ENCODE results near the gene TOR3A.

TOR3A gene

GRCh38 chr1:179082999-179083335 is 1.1 kb downstream of the TOR3A start:
- Histone ChIP-seq H3K9me3 (ENCODE audit: low read length) (no peaks in the 10 kb centered on the region), H3K27me3 (ENCODE audit: insufficient read depth, low read length) (no peaks in the 10 kb centered on the region), H3K4me3 (ENCODE audit: low read length) (peak overlapping the region; percentile 69), H2AFZ (ENCODE audit: low read depth, low read length) (peak overlapping the region; percentile 86), H3K36me3 (ENCODE audit: insufficient read depth, low read length) (peaks cover 11% of the 10 kb centered on the region), H3K4me1 (ENCODE audit: insufficient read depth, low read length) (peaks cover 13% of the 10 kb centered on the region)

- peaks cover 14% of the 10 kb centered on the region for H3K36me3 ChIP-seq (ENCODE audit: insufficient read depth, low read length)
- peaks cover 13% of the 10 kb centered on the region for H3K4me1 ChIP-seq (ENCODE audit: insufficient read depth, low read length)
- H3K9me3 ChIP-seq (ENCODE audit: low read length): no peaks in the 10 kb centered on the region
- no peaks in the 10 kb centered on the region for H3K27me3 ChIP-seq (ENCODE audit: insufficient read depth, low read length)
- no peak overlapping the region for H2AFZ ChIP-seq (ENCODE audit: low read depth, low read length)
- no peak overlapping the region for H3K4me3 ChIP-seq (ENCODE audit: low read length)
Measured at GRCh38 chr1:179083533-179083932, 1.7 kb downstream of the TOR3A start.

GRCh38 chr1:179087665-179088064 is 5.8 kb downstream of the TOR3A start:
- Histone ChIP-seq H2AFZ (ENCODE audit: low read depth, low read length) (no peak overlapping the region), H3K4me1 (ENCODE audit: insufficient read depth, low read length) (peaks cover 5% of the 10 kb centered on the region), H3K36me3 (ENCODE audit: insufficient read depth, low read length) (peaks cover 36% of the 10 kb centered on the region), H3K27me3 (ENCODE audit: insufficient read depth, low read length) (no peaks in the 10 kb centered on the region), H3K9me3 (ENCODE audit: low read length) (no peaks in the 10 kb centered on the region), H3K4me3 (ENCODE audit: low read length) (no peak overlapping the region)

GRCh38 chr1:179089827-179090482 is 8.1 kb downstream of the TOR3A start:
- Histone ChIP-seq H3K4me3 (ENCODE audit: low read length) (no peak overlapping the region), H3K27me3 (ENCODE audit: insufficient read depth, low read length) (no peaks in the 10 kb centered on the region), H3K36me3 (ENCODE audit: insufficient read depth, low read length) (peaks cover 55% of the 10 kb centered on the region), H3K9me3 (ENCODE audit: low read length) (no peaks in the 10 kb centered on the region), H3K4me1 (ENCODE audit: insufficient read depth, low read length) (no peaks in the 10 kb centered on the region), H2AFZ (ENCODE audit: low read depth, low read length) (no peak overlapping the region)

GRCh38 chr1:179090522-179090921 is 8.7 kb downstream of the TOR3A start:
- no peaks in the 10 kb centered on the region for H3K27me3 ChIP-seq (ENCODE audit: insufficient read depth, low read length)
- no peak overlapping the region for H3K4me3 ChIP-seq (ENCODE audit: low read length)
- no peaks in the 10 kb centered on the region for H3K9me3 ChIP-seq (ENCODE audit: low read length)
- peaks cover 58% of the 10 kb centered on the region for H3K36me3 ChIP-seq (ENCODE audit: insufficient read depth, low read length)
- H3K4me1 ChIP-seq (ENCODE audit: insufficient read depth, low read length): no peaks in the 10 kb centered on the region
- H2AFZ ChIP-seq (ENCODE audit: low read depth, low read length): no peak overlapping the region

GRCh38 chr1:179090923-179091322 is 9.1 kb downstream of the TOR3A start:
- Histone ChIP-seq H2AFZ (ENCODE audit: low read depth, low read length) (no peak overlapping the region), H3K4me3 (ENCODE audit: low read length) (no peak overlapping the region), H3K9me3 (ENCODE audit: low read length) (no peaks in the 10 kb centered on the region), H3K36me3 (ENCODE audit: insufficient read depth, low read length) (peaks cover 57% of the 10 kb centered on the region), H3K4me1 (ENCODE audit: insufficient read depth, low read length) (no peaks in the 10 kb centered on the region), H3K27me3 (ENCODE audit: insufficient read depth, low read length) (no peaks in the 10 kb centered on the region)

- Histone ChIP-seq H3K4me1 (ENCODE audit: insufficient read depth, low read length) (no peaks in the 10 kb centered on the region), H3K36me3 (ENCODE audit: insufficient read depth, low read length) (peaks cover 58% of the 10 kb centered on the region), H2AFZ (ENCODE audit: low read depth, low read length) (no peak overlapping the region), H3K27me3 (ENCODE audit: insufficient read depth, low read length) (no peaks in the 10 kb centered on the region), H3K4me3 (ENCODE audit: low read length) (no peak overlapping the region), H3K9me3 (ENCODE audit: low read length) (no peaks in the 10 kb centered on the region)
Measured at GRCh38 chr1:179091691-179092165, 9.9 kb downstream of the TOR3A start.

GRCh38 chr1:179092896-179093461 is 11.1 kb downstream of the TOR3A start:
- Histone ChIP-seq H2AFZ (ENCODE audit: low read depth, low read length) (no peak overlapping the region), H3K4me3 (ENCODE audit: low read length) (no peak overlapping the region), H3K9me3 (ENCODE audit: low read length) (no peaks in the 10 kb centered on the region), H3K36me3 (ENCODE audit: insufficient read depth, low read length) (peaks cover 59% of the 10 kb centered on the region), H3K27me3 (ENCODE audit: insufficient read depth, low read length) (no peaks in the 10 kb centered on the region), H3K4me1 (ENCODE audit: insufficient read depth, low read length) (no peaks in the 10 kb centered on the region)

- H3K27me3 ChIP-seq (ENCODE audit: insufficient read depth, low read length): no peaks in the 10 kb centered on the region
- H3K36me3 ChIP-seq (ENCODE audit: insufficient read depth, low read length): peaks cover 52% of the 10 kb centered on the region
- H3K9me3 ChIP-seq (ENCODE audit: low read length): no peaks in the 10 kb centered on the region
Measured at GRCh38 chr1:179094818-179095217, 12.9 kb downstream of the TOR3A start.

GRCh38 chr1:179095377-179095776 is 13.5 kb downstream of the TOR3A start:
- H3K4me1 ChIP-seq (ENCODE audit: insufficient read depth, low read length): no peaks in the 10 kb centered on the region
- H3K9me3 ChIP-seq (ENCODE audit: low read length): no peaks in the 10 kb centered on the region
- no peak overlapping the region for H3K4me3 ChIP-seq (ENCODE audit: low read length)
- H3K27me3 ChIP-seq (ENCODE audit: insufficient read depth, low read length): no peaks in the 10 kb centered on the region
- peaks cover 52% of the 10 kb centered on the region for H3K36me3 ChIP-seq (ENCODE audit: insufficient read depth, low read length)
- H2AFZ ChIP-seq (ENCODE audit: low read depth, low read length): no peak overlapping the region

More at GRCh38 chr1:179094818-179095217, 12.9 kb downstream of the TOR3A start:
- H3K4me1 ChIP-seq (ENCODE audit: insufficient read depth, low read length): no peaks in the 10 kb centered on the region
- no peak overlapping the region for H2AFZ ChIP-seq (ENCODE audit: low read depth, low read length)
- no peak overlapping the region for H3K4me3 ChIP-seq (ENCODE audit: low read length)

- H3K4me1 ChIP-seq (ENCODE audit: insufficient read depth, low read length): no peaks in the 10 kb centered on the region
- H2AFZ ChIP-seq (ENCODE audit: low read depth, low read length): no peak overlapping the region
- no peaks in the 10 kb centered on the region for H3K27me3 ChIP-seq (ENCODE audit: insufficient read depth, low read length)
- H3K4me3 ChIP-seq (ENCODE audit: low read length): no peak overlapping the region
- peaks cover 55% of the 10 kb centered on the region for H3K36me3 ChIP-seq (ENCODE audit: insufficient read depth, low read length)
- H3K9me3 ChIP-seq (ENCODE audit: low read length): no peaks in the 10 kb centered on the region
Measured at GRCh38 chr1:179095924-179096323, 14.1 kb downstream of the TOR3A start.

- no peaks in the 10 kb centered on the region for H3K9me3 ChIP-seq (ENCODE audit: low read length)
- no peak overlapping the region for H2AFZ ChIP-seq (ENCODE audit: low read depth, low read length)
- H3K27me3 ChIP-seq (ENCODE audit: insufficient read depth, low read length): no peaks in the 10 kb centered on the region
- H3K4me3 ChIP-seq (ENCODE audit: low read length): no peak overlapping the region
- no peaks in the 10 kb centered on the region for H3K4me1 ChIP-seq (ENCODE audit: insufficient read depth, low read length)
- H3K36me3 ChIP-seq (ENCODE audit: insufficient read depth, low read length): peaks cover 23% of the 10 kb centered on the region
Measured at GRCh38 chr1:179099891-179100290, 18.0 kb downstream of the TOR3A start.

GRCh38 chr1:179101566-179101965 is 19.7 kb downstream of the TOR3A start:
- no peaks in the 10 kb centered on the region for H3K27me3 ChIP-seq (ENCODE audit: insufficient read depth, low read length)
- H3K4me3 ChIP-seq (ENCODE audit: low read length): no peak overlapping the region
- H3K4me1 ChIP-seq (ENCODE audit: insufficient read depth, low read length): no peaks in the 10 kb centered on the region
- H3K36me3 ChIP-seq (ENCODE audit: insufficient read depth, low read length): peaks cover 18% of the 10 kb centered on the region
- no peaks in the 10 kb centered on the region for H3K9me3 ChIP-seq (ENCODE audit: low read length)
- no peak overlapping the region for H2AFZ ChIP-seq (ENCODE audit: low read depth, low read length)

GRCh38 chr1:179103999-179104398 is 22.1 kb downstream of the TOR3A start:
- Histone ChIP-seq H2AFZ (ENCODE audit: low read depth, low read length) (no peak overlapping the region), H3K27me3 (ENCODE audit: insufficient read depth, low read length) (no peaks in the 10 kb centered on the region), H3K36me3 (ENCODE audit: insufficient read depth, low read length) (peaks cover 37% of the 10 kb centered on the region), H3K4me1 (ENCODE audit: insufficient read depth, low read length) (no peaks in the 10 kb centered on the region), H3K9me3 (ENCODE audit: low read length) (no peaks in the 10 kb centered on the region), H3K4me3 (ENCODE audit: low read length) (no peak overlapping the region)

All from neuron (in vitro differentiated cells).